GM19397 (cell line): ENCODE data around the gene ATRAID.
A peak's percentile ranks its signal among the peaks of the same experiment; 100 is the strongest.

Experiments
- ATAC-seq: cut with Tn5 transposase; IDR thresholded peaks from one replicate; pipeline ENCODE4 v1.9.1; 2021; ENCODE audit warnings: mild to moderate bottlenecking, moderate library complexity; ENCODE audit not compliant: unreplicated experiment

ATRAID gene

DNA sequence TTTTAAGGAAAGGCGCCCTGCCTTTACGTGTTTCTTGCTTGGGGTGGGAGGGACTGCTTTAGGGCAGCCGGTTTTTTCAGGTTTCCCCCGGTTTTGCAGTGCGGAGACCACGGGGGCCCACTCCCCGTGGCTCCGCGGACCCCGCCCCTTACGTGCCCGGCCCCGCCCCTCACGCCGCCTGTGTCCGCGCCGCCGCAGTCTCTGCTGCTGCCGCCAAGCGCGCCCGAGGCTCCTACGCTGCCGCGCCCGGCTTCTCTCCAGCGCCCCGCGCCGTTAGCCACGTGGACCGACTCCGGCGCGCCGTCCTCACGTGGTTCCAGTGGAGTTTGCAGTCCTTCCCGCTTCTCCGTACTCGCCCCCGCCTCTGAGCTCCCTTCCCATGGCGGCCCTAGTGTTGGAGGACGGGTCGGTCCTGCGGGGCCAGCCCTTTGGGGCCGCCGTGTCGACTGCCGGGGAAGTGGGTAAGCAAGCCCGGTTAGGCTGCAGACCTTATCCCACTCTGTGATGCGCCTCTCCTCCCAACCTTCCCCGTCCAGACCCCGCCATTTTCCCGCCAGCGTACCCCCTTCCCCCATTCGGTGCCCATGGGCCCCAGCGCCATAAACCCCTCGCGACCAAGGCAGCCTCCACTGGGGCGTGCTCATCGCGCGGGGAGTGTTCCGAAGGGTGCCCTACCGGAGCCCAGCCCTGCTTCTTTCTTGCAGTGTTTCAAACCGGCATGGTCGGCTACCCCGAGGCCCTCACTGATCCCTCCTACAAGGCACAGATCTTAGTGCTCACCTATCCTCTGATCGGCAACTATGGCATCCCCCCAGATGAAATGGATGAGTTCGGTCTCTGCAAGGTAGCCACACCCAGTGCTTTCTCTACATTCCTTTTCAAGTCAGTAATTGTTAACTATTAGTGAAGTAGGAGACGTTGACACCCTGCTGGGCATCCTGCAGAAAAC lies 5.6 kb downstream of the ATRAID start, which contains the start of gene CAD:
Gene CAD (plus strand): TSS at position 197 of the 949 bp plus-strand sequence. CDS start 183 bp downstream, at position 380.
- peak; percentile 77 for ATAC-seq

DNA sequence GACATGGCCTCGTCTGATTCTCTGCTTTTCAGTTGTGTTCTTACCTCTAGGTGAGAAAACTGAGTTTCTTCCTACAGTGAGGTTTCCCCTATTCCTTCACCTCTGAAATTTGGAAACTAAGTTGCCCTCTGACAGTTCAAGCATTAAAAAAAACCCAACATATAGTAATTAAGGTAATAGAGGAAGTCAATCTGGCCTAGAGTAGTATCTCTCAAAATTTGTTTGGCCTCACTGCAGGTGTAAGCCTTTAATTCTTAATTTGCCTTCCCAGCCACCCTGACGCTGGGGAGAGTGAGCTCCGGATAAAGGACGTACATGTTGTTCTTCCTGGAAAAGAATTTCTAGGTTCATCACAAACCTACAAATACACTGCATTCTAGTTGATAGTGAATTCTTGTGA lies 6.8 kb downstream of the ATRAID start:
- no peak for ATAC-seq

DNA sequence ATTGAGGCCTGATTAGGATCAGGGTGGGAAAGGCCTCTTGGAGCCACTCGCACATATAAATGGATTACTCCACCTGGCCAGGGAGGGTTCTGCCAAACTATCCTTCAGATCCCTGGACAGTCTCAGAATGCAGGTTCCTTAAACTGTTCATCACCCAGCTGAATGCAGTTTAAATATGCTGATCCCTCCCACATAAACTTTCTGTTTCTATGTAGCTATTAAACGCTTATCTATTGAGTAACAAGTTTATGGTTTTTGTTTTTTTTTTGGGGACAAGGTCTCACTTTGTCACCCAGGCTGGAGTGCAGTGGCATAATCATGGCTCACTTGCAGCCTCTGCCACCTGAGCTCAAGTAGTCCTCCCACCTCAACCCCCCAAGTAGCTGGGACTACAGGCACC lies 7.2 kb downstream of the ATRAID start:
- ATAC-seq, result no peak

DNA sequence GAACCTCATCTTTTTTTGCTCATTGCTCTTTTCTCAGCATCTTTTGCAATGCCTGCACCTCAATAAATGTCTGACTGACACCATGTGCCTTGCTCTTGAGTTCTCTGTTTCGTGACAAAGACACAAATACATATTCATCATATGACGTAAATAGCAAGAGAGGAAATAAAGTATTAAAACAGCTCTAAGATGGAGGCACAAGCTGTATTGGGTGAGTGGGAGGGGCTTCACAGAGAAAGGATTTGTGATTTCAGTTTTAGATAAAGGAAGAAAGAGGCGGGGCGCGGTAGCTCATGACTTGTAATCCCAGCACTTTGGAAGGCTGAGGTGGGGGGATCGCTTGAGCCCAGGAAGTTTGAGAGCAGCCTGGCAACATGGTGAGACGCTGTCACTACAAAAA lies 8.2 kb downstream of the ATRAID start:
- ATAC-seq, result no peak

DNA sequence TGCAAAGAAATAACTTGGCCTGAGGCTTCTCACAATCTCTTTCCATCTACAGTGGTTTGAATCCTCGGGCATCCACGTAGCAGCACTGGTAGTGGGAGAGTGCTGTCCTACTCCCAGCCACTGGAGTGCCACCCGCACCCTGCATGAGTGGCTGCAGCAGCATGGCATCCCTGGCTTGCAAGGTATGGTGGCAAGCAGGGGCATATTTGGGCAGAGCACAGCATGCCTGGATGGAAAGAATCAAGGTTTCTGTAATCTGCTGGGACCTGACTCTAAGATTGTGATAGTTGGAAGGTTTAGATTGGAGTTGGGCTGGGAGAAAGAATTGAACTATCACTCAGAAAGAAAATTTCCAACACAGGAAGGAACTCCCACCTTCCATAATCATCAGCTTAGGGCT lies 9.3 kb downstream of the ATRAID start:
- ATAC-seq, result no peak

DNA sequence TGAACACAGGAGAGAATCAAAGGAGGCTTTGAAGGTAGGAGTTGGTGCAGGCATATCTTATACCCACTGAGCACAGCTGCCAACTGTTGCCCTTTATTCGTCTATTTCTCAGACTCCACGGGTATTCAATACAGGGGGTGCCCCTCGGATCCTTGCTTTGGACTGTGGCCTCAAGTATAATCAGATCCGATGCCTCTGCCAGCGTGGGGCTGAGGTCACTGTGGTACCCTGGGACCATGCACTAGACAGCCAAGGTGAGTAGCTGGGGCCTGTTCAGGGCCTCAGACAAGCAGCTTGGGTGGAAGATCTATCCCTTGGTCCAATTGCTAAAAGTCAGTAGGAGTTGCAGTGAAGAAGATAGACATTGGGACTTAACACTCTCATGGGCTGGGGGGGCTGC lies 10.6 kb downstream of the ATRAID start:
- ATAC-seq, result no peak

DNA sequence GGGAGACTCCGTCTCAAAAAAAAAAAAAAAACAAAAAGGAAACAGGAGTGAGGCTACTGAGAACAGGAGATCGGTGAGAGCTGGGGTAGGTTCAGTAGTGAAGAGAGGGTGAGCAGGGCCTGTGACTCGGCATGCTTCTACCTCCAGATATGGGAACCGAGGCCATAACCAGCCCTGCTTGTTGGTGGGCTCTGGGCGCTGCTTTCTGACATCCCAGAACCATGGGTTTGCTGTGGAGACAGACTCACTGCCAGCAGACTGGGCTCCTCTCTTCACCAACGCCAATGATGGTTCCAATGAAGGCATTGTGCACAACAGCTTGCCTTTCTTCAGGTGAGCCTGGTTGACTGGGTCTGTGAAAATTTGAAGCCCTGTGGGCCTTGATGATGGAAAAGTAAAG lies 11.6 kb downstream of the ATRAID start:
- no peak for ATAC-seq

DNA sequence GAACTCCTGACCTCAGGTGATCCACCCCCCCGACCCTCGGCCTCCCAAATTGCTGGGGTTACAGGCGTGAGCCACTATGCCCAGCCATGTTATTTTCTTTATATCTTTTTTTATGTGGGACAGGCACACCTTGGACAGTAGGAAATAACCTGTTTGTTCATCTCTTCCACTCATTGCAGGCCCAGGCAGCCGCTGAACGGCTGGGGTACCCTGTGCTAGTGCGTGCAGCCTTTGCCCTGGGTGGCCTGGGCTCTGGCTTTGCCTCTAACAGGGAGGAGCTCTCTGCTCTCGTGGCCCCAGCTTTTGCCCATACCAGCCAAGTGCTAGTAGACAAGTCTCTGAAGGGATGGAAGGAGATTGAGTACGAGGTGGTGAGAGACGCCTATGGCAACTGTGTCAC lies 13.7 kb downstream of the ATRAID start:
- no peak for ATAC-seq

DNA sequence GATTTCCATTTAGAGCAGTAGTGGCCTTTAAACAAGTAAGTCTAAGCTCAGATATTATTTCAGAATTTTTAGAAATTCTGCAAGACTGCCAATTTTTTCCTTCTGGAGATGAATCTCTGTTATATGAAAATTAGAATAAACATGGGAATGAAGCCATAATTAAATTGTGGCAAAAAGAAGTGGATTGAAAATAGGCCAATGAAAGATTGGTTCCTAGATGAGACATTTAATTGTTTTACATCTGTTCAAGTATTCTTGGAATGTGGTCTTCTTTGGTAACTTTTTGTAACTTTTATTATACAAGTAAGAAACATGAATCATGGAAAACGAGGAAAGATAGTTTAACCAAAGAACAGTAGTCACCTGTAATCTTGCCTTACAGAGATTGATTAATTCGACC lies 15.7 kb downstream of the ATRAID start:
- no peak for ATAC-seq

DNA sequence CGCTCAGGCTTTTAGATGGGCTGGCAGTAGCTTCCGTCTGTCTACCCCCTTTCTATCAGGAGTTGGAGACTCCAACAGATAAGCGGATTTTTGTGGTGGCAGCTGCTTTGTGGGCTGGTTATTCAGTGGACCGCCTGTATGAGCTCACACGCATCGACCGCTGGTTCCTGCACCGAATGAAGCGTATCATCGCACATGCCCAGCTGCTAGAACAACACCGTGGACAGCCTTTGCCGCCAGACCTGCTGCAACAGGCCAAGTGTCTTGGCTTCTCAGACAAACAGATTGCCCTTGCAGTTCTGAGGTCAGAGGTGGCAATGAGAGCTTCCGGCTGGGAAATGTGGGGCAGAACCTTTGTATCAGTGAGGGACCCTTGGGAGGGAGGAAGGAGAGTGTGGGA lies 20.1 kb downstream of the ATRAID start:
- ATAC-seq, result no peak

DNA sequence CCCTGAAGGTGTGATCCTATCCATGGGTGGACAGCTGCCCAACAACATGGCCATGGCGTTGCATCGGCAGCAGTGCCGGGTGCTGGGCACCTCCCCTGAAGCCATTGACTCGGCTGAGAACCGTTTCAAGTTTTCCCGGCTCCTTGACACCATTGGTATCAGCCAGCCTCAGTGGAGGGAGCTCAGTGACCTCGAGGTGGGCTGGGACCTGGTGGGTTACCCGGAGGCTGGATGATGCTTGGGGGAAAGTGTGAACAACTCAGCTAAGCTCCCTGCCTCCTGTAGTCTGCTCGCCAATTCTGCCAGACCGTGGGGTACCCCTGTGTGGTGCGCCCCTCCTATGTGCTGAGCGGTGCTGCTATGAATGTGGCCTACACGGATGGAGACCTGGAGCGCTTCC lies 21.5 kb downstream of the ATRAID start:
- ATAC-seq, result no peak

DNA sequence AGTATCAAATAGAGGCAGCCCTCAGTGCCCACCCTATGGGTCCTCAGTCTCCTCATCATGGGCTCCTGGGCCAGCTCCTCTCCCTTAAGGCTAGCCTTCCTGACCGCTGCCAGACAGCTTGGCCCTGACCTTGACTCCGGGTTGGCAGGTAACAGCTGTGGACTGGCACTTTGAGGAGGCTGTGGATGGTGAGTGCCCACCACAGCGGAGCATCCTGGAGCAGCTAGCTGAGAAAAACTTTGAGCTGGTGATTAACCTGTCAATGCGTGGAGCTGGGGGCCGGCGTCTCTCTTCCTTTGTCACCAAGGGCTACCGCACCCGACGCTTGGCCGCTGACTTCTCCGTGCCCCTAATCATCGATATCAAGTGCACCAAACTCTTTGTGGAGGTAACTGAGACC lies 24.3 kb downstream of the ATRAID start:
- ATAC-seq, result no peak

DNA sequence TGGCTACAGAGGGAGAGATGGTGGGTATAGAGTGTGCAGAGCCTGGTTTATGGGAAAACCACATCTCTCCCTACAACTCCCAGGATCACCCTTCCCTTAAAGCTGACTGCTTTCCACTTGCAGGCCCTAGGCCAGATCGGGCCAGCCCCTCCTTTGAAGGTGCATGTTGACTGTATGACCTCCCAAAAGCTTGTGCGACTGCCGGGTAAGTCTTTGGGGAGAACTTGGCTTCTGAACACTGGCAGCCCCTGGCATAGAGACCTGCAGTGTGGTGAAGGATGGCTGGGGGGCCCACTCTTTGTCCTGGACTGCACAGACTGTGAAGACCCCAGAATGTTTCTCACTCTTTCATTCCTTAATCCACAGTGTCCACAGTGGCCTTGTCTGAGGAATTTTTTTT lies 24.8 kb downstream of the ATRAID start:
- ATAC-seq, result no peak

DNA sequence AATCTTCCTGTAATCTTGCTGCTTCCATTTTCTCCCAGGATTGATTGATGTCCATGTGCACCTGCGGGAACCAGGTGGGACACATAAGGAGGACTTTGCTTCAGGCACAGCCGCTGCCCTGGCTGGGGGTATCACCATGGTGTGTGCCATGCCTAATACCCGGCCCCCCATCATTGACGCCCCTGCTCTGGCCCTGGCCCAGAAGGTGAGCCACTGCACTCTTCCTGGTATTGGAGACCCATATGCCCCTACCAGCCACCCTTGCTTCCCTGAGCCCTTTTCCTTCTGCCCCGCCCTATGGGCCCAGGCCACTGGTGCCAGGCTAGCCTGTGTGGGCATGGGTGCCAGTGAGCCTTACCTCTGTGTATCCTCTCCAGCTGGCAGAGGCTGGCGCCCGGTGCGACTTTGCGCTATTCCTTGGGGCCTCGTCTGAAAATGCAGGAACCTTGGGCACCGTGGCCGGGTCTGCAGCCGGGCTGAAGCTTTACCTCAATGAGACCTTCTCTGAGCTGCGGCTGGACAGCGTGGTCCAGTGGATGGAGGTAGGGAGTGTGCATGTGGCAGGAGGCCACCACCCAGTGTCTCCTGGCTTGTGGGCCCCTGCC lies 25.6 kb downstream of the ATRAID start:
- no peak for ATAC-seq

DNA sequence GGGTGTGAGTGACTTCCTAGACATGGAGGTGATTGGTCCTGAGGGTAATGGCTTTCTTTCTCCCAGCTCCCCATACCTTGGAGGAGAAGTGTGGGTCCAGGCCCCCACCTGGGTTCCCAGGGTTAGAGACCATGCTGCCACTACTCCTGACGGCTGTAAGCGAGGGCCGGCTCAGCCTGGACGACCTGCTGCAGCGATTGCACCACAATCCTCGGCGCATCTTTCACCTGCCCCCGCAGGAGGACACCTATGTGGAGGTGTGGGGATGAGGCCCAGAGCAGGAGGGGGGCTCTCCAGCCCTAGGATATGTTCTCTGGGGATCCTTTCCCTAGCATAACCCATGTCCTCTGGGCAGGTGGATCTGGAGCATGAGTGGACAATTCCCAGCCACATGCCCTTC lies 27.1 kb downstream of the ATRAID start:
- ATAC-seq, result no peak

DNA sequence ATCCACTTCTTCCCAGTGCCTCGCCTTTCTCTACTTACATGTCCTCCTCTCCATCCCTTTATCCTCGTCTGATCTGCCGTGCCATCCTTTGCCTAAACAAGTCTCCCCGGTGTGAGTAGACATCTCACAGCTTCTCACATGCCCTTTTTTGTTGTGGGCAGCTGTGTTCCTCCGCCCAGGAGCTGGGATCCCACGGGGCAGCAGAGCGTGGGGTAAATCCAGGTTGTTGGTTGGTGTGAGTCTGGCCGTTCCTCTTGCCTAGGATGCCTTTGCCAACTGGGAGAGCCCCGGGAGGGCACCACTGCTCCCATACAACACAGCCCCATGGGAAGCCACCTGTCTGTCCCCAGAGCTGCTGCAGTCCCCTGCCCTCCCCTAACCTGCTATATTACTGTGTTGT lies 28.6 kb downstream of the ATRAID start:
- no peak for ATAC-seq

DNA sequence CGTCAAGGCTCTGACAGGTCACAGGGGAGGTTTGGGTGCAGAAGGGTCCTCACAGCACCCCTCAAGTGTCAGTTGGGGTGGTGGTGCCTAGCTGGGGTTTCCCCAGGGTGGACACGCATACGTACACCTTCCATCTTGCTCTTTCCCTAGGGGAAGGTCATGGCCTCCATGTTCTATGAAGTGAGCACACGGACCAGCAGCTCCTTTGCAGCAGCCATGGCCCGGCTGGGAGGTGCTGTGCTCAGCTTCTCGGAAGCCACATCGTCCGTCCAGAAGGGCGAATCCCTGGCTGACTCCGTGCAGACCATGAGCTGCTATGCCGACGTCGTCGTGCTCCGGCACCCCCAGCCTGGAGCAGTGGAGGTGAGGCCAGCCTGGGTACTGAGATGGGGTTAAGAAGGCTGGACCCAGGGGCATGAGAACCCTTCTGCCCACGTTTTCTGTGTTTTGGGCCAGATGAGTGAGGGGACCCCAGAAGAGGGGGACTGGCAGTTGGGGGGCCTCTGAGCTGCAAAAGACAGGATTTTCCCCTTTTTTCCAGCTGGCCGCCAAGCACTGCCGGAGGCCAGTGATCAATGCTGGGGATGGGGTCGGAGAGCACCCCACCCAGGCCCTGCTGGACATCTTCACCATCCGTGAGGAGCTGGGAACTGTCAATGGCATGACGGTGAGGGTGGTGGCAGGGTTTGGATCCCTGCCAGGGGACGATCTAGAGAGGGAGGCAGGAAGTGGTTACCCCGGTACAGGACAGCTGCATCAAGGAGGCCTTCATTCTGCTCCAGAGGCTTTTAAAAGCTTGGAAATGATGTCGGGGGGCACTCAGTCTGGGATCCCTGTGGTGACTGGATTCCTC lies 30.1 kb downstream of the ATRAID start:
- no peak for ATAC-seq

DNA sequence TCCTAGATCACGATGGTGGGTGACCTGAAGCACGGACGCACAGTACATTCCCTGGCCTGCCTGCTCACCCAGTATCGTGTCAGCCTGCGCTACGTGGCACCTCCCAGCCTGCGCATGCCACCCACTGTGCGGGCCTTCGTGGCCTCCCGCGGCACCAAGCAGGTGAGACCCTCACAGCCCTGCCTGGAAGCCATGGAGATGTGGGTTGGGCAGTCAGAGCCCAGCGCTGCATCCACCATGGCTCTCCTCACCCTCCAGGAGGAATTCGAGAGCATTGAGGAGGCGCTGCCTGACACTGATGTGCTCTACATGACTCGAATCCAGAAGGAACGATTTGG lies 30.7 kb downstream of the ATRAID start:
- ATAC-seq, result no peak

DNA sequence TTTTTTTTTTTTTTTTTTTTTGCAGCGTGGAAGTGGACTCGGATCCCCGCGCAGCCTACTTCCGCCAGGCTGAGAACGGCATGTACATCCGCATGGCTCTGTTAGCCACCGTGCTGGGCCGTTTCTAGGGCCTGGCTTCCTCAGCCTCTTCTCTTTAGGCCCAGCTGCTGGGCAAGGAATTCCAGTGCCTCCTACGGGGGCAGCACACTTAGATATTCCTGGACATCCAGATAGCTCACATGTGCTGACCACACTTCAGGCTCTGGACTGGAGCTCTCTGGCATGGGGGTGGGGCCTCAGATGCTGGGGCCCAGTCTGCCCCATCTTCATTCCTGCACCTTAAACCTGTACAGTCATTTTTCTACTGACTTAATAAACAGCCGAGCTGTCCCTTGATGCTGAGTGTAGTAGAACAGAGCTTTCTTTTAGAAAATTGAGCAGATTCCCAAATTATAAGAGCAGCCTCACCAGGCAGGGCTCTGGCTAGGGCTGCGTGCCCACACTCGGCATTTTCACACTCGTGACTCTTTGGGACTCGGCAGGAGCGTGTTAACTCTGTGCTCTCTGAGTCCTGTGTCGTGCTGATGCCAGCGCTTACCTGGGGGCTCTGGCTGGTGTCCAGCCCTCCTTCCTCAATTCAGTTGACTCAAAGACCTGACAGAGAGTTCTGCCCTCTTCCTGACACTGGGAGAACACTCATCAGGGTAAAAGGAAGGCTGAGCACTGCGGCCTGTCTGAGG lies 31.7 kb downstream of the ATRAID start:
- no peak for ATAC-seq

DNA sequence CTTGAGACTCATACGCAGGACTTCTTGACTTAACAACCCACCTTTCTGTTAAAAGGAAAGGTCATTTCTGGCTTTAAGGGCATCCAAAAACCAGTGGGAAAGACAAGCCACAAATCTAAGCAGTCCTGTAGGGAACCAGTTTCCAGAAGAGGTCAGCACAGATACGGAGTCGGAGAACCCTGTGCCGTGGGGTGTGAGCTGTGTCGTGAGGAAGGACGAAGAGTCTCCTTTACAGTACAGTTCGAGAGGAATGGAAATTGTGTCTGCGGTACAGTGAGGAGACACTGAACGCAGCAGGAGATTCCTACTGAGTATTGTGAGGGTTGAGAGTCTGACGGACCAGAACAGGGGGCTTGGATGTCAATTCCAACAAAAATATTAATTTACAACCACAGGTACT lies 33.3 kb downstream of the ATRAID start:
- ATAC-seq, result no peak

DNA sequence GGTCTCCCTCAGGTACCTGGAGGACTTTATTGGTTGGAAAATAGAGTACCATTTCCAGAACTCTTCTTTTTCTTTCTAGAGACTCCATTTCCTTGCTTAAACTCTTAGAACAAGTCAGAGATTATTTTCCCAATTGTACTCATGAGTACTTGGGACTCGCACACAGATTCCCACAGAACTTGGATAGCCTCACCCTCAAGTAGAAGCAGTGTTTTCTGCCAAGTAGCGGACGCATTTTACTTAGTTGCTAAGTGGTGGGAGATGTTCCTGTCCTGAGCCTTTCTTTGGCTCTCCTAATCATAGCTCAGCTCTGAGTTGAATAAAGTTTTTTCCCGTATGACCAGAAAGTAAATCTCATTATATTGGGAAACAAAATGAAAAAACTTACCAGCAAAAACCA lies 33.8 kb downstream of the ATRAID start:
- ATAC-seq, result no peak
